NCI-H2107 treated with DMSO at 0.1 percent for 48 hours (cell line): Measurements from ENCODE around the gene CHERP.
"Not testable (repeated sequence)": the region's sequence is repeated elsewhere in the genome, so short reads cannot be mapped to it uniquely, and the experiment has no call there.

Experiments used
- DNase-seq: peaks from one replicate; lab custom pipeline; 2025; ENCODE audit not compliant: unreplicated experiment; lab: John Stamatoyannopoulos, UW

CHERP gene

DNA sequence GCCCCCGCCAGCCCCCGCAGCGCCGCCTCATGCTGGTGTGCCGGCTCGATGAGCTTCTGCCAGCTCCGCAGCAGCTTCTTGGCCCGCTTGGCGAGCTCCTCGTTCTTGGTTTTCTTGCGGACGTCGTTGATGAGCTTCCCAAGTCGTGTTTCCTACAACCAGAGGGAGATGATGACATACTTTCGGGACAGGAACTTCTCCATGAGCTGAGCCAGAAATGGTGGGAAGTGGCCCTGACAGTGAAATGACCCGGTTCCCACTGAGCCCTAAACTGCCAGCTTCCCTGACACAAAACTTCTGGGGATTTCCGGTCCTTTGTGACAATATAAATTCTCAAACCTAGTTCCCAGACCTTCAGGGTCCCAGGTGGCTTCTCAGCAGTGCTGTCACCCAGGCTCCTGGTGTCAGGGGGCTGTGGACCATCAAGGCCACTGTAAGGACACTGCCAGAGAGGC is 35.3 kb upstream of the CHERP start:
- DNase-seq: no peak

- DNase-seq: no peak
These were observed 34.7 kb upstream of the CHERP start for GRCh38 chr19:16576690-16577530.

- no peak for DNase-seq
These were observed 33.8 kb upstream of the CHERP start for GRCh38 chr19:16575861-16576689.

- no peak for DNase-seq
These were observed 33.0 kb upstream of the CHERP start for GRCh38 chr19:16575282-16575681.

DNA sequence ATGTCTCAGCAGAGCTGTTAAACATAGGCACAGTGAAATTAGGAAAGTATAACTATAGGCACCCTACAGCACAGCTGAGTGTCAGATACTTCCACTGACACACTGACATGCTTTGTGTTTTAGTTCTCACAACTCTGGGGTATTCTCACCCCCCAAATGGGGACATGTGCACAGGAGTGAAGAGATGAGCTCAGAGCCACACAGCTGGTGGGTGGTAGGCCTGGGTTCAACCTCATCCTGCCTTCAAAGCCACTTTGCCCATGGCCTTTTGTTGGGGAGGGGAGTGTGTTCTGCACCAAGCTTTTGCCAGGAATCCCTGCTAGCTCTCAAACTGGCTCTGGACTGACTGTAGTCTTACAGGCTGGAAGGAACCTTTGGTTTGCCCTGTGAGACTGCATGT is 31.7 kb upstream of the CHERP start:
- no peak for DNase-seq

DNA sequence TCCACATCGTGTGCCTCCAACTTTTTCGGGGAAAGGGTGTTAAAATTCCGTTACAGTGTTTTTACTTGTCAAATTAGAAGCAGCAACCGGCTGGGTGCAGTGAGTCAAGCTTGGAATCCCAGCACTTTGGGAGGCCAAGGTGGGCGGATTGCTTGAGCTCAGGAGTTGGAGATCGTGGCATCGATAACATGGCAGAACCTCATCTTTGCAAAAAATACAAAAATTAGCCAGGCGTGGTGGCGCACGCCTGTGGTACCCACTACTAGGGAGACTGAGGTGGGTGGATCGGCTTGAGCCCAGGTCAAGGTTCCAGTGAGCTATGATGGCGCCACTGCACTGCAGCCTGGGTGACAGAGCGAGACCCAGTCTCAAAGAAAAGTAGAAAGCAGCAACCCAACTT is 31.1 kb upstream of the CHERP start:
- no peak for DNase-seq

DNA sequence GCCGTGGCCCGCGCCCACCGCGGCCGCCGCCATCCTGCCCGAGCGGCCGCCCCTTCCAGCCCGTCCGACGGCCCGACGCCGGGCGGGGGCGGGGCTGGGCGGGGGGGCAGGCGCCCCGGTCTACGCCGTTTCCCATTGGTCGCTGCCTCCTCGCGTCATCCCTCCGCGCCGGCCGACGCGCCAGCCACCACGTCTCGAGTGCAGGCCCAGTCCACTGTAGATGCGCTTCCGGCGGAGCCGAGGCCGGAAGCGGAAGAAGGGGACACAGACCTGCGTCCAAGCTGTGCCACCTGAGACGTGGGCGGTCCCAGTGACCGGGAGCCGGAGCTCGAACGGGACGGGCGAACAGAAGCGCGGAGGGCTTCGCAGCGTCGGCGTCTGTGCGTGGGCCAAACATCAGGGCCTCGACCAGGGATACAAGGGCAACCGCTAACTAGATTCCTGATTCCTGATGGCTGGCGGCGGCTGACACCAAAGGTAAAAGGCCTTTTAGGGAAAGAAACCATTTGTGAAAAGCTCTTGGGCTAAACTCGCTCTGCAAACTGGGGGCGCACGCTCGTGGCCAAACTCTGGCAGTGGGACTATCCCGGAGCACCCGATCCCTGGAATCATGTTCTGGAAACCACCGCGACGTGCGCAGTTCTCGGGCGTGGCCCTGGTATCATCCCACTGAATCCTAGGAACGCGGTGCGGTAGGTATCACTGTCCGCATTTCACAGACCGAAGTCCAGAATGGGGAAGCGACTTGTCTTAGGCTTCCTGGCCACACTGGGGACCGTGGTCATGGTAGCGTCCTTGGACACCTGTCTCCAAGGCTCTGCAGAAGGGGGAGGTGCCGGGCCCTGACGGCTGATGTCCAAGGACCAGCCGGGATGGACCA is 30.3 kb upstream of the CHERP start, which contains the start of gene SLC35E1:
Gene SLC35E1 (minus strand): TSS at position 84 of the 880 bp plus-strand sequence. CDS start 51 bp downstream, at position 33.
- peak; percentile 86 for DNase-seq

- no peak for DNase-seq
These were observed 29.6 kb upstream of the CHERP start for GRCh38 chr19:16571822-16572331.

DNA sequence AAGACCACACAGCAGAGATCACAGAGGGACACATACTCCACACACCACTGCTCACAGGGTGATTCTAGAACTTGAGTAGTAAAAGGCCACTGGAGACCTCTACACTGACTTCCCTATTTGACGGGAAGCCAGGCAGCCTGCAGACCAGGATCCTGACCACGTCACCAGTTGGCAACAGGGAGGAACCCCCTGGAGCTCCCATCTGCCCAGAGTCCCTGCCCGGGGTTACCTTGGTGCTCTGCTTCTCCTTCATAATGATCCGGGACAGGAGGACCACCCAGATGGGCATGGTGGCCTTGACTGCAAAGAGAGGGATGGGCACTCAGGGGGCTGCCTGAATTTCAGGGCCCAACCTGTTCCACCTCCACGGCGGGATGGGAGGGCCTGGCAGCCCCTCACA is 29.0 kb upstream of the CHERP start:
- no peak for DNase-seq

DNA sequence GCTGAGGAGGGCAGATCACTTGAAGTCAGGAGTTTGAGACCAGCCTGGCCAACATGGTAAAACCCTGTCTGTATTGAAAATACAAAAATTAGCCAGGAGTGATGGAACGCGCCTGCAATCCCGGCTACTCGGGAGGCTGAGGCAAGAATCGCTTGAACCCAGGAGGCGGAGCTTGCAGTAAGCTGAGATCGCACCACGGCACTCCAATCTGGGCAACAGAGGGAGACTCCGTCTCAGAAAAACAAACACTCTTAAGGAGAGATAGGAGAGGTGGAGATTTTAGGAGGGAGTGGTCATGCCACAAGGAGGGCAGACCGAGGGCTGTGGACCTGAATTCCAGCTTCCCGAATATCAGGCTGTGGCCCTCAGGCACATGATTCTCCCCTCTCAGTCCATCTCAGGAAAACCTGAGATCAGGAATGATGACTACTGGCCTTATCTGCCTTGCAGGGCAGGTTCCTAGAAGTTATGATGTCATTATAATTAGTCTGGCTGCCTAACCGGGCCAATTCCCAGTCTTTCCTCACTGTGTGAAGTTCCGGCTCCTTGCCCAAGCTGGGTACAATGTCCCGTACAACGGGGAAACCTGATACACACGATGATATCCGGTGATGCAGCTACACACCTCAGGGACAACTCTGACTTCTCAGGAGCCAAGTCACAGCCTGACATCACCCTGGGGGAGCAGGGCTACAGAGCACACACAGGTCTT is 27.5 kb upstream of the CHERP start:
- DNase-seq: no peak

GRCh38 chr19:16566702-16567101 is 24.5 kb upstream of the CHERP start:
- DNase-seq: no peak

DNA sequence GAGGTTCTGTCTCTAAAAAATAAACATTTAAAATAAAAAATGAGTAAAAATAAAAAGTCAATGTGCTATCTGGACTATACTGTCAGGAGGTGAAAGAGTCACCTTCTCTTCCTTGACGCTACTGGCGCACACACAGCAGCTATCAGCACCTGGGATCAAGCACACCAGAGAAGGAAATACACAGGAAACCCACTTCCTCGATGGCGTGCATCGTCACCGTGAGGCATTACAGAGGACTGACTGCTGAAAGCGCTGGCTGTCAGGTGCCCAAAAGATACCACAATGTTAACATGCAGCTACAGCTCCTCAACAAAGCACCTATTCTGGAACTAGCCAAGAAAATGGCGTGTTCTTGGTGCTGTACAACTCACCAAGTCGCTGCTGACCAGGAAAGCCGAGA is 23.9 kb upstream of the CHERP start:
- DNase-seq: no peak

DNA sequence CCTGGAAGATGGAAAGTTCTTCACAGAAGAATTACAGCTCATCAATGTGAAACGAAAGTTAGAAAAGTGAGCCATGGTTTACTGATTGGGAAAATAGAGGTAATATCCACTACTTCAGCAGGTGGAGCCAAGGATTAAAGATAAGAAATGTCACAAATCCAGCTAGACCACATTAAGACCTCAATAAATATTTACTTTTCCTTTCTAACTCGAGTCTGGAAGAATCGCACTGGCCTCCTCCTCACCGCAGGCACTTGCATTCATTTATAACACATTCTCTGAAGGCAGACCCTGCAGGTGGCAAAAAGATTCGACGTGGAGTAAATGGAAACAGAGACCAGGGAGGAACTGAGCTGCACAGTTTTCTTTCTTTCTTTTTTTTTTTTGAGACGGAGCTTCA is 22.6 kb upstream of the CHERP start:
- DNase-seq: no peak

GRCh38 chr19:16562608-16563025 is 20.4 kb upstream of the CHERP start:
- no peak for DNase-seq

GRCh38 chr19:16561382-16561781 is 19.1 kb upstream of the CHERP start:
- no peak for DNase-seq

GRCh38 chr19:16559780-16560276 is 17.6 kb upstream of the CHERP start:
- no peak for DNase-seq

DNA sequence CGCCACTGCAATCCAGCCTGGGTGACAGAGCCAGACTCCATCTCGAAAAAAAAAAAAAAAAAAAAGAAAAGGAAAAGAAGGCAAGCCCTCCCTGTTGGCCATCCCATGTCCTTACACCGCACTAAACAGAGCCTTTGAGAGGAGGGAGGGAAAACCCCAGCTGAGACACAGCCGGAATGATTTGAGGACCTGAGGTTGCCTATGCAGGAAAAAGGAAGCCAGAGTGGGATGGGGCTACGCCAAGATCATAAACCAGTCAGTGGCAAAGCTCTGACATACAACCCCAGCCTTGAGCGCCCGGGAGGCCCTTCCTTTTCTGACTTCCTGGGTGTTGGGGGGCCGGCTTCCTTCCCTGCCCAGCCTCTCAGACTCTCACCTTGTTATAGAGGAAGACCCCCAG is 12.5 kb upstream of the CHERP start:
- no peak for DNase-seq

DNA sequence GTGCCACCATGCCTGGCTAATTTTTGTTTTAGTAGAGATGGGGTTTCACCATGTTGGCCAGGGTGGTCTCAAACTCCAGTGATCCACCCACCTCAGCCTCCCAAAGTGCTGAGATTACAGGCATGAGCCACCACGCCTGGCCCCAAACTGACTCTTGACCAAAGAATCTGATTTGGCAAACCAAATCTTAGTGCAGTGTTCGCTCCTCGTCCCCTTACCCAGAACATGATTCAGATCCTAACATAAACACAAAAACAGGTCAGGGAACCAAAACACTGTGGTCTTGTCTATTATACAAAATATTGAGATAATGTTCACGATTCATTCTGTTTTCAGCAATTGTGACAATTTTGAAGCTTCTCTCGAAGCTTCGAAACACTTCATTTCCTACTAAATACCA is 9.7 kb upstream of the CHERP start:
- DNase-seq: not testable (repeated sequence)

GRCh38 chr19:16548956-16549355 is 6.7 kb upstream of the CHERP start:
- DNase-seq: no peak
